ENCODE measurements around the gene ANP32B.
"Not testable (repeated sequence)": the region's sequence is repeated elsewhere in the genome, so short reads cannot be mapped to it uniquely, and the experiment has no call there.

ANP32B gene

DNA sequence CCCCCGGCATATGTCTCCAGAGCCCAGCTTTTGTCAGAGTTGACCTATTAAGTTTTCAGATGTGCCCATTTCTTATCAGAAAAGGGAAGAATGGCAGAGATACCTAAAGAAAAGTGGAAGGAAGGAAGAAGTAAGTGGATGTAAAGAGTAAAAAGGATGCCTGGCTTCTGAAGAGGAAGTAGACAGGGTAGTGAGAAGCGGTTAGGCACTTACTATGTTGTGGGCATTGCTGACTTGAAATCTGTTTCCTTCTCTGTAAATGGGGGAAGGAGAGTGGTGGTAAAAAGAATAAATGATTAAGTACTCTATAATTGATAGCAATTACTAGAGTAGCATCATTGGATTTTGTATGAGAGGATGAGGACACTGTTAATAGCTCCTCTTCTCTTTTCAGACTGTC, 9.9 kb downstream of the ANP32B start:
- no peak for DNase-seq (ENCODE audit: low read depth)

- no peak for DNase-seq (ENCODE audit: low read depth)
These were observed 11.6 kb downstream of the ANP32B start for GRCh38 chr9:97994703-97995102.

DNA sequence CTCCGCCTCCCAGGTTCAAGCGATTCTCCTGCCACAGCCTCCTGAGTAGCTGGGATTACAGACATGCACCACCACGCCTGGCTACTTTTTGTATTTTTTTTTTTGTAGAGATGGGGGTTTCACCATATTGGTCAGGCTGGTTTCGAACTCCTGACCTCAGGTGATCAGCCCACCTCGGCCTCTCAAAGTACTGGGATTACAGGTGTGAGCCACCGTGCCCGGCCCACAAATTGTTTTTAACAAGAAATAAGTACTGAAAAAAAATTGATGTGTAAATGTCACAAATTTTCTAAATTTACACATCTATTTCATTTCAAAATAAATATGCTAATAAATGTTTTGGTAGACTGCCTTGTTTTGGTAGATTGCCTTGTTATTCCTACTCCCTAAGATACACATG, 13.5 kb downstream of the ANP32B start:
- DNase-seq (ENCODE audit: low read depth) = not testable (repeated sequence)

GRCh38 chr9:97997330-97998276, 14.5 kb downstream of the ANP32B start:
- DNase-seq (ENCODE audit: low read depth) = no peak

GRCh38 chr9:98002808-98003207, 19.7 kb downstream of the ANP32B start:
- DNase-seq (ENCODE audit: low read depth) = no peak

GRCh38 chr9:98006127-98006796, 23.1 kb downstream of the ANP32B start:
- DNase-seq (ENCODE audit: low read depth) = no peak

DNA sequence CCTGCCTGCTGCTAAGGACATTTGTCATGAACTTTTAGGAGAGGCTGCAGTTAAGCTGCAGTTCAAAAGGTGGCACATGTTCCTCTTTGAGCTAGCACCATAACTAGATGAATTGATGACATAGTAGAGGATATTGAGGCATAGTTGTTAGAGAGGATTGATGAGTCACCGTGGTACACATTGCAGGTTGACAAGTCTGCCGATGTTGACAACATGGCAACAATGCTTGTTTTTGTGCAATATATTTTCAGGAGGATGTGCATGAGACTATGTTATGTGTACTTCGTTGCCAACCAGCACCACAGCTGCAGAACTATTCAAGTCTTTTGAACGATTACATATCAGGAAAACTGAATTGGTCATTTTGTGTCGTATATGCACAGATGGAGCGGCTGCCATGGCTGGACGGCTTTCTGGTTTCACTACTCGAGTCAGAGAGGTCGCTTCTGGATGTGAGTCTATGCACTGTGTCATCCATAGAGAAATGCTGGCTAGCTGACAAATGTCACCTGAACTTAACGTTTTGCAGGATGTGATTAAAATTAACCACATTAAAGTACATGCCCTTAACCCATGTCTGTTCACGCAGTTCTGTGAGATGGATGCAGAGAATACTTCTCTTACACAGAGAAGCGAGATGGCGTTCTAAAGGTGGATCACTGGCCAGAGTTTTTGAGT, 24.2 kb downstream of the ANP32B start:
- no peak for DNase-seq (ENCODE audit: low read depth)

- DNase-seq (ENCODE audit: low read depth) = no peak
These were observed 25.6 kb downstream of the ANP32B start for GRCh38 chr9:98008764-98009163.

- no peak for DNase-seq (ENCODE audit: low read depth)
These were observed 26.3 kb downstream of the ANP32B start for GRCh38 chr9:98009437-98009836.

DNA sequence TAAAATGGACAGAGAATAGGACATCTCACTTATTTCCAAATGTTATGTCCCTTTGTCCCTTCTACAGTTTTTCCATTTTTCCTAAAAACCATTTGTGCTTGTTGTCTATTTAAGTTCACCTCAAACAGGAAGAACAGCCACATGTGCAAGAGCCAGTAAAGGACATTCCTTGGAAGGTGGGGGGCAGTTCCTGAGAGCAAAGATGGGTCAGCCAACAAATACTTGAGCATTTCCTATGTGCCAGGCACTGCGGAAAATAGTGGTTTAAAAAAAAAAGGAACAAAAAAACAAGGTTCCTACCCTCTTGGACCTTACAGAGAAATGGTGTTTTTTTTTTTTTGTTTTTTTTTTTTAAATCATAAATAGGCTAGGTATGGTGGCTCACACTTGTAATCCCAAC, 26.8 kb downstream of the ANP32B start:
- DNase-seq (ENCODE audit: low read depth) = no peak

DNA sequence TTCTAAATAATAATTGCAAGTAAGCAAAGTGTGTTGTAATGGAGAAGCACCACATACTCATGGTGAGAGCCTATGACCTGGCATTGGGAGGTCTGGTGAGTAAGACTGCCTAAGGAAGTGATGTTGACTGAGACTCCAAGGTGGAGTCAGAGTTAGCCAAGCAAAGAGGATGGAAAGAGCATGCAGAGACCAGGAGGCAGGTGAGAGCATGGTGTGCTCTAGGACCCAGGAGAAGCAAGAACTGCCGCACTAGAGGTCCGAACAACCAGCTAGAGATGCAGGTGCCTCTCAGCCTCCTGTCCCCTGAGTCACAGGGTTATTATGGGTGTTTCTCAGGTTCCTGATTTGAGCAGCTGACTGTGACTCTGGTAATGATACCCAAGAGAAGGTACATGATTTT, 27.3 kb downstream of the ANP32B start:
- DNase-seq (ENCODE audit: low read depth) = no peak

GRCh38 chr9:98011122-98011521, 28.0 kb downstream of the ANP32B start:
- no peak for DNase-seq (ENCODE audit: low read depth)

DNA sequence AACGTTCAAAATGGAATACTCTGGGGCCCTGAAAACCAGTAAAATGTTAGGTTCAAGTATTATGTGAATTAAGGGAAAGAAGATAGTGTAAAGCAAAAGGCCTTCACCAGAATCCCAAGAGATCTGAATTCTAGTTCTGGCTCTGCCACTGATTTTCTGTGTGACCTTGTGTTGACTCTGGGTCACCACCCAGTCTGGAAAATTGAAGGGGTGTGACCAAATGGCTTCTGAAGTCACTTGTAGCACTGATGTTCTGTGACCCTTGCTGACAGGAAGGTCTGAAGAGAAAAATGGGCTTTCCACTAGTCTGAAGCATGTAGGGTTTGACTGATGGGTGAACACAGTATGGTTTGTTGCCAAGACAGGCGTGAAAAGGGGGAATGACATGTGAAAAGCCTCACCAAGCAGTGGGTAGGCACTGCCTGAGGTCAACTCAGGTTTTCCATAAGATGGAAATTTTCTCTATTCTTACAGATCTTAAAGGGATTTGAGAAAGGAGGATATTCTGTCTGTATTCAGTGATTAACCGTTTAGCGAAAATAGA, 33.1 kb downstream of the ANP32B start:
- no peak for DNase-seq (ENCODE audit: low read depth)

DNA sequence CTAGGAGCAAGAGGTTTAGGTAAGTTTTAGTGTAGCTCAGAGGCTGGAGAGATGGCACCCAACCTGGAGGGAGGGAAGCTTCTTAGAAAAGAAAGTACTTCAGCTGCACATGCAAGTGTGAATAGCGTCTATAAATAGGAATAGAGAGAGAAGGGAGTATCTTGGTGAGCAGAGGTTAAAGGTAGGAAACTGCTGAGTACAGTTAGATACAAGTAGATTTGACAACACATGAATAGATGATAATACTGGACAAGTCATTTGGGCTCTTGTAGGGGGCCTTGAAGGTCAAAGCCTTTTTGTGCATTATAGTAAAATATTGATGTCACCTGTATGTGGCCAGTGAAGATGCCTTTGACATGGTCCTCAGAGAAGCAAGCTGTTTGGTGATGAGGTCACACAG, 34.2 kb downstream of the ANP32B start:
- no peak for DNase-seq (ENCODE audit: low read depth)

GRCh38 chr9:98018347-98018746, 35.2 kb downstream of the ANP32B start:
- no peak for DNase-seq (ENCODE audit: low read depth)

DNA sequence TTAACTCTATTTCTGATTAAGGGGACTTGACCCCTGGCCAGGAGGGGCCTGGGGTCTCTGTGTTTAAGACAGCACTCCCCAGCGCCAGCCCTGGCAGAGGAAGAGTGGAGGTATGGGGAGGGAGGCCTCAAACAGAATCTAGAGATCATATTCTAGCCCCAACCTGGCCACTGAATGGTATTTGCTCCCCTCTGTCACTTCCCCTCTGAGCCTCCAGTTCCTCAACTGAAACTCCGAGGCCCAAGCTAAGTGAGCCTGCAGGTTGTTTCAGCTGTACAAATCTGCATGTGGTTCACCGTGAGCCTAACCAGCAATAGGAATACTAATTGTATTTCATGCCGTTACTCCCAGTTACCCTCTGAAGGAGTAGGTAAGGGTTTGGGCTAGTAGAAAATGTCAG, 36.0 kb downstream of the ANP32B start:
- no peak for DNase-seq (ENCODE audit: low read depth)

GRCh38 chr9:98019869-98020268, 36.7 kb downstream of the ANP32B start:
- not testable (repeated sequence) for DNase-seq (ENCODE audit: low read depth)

DNA sequence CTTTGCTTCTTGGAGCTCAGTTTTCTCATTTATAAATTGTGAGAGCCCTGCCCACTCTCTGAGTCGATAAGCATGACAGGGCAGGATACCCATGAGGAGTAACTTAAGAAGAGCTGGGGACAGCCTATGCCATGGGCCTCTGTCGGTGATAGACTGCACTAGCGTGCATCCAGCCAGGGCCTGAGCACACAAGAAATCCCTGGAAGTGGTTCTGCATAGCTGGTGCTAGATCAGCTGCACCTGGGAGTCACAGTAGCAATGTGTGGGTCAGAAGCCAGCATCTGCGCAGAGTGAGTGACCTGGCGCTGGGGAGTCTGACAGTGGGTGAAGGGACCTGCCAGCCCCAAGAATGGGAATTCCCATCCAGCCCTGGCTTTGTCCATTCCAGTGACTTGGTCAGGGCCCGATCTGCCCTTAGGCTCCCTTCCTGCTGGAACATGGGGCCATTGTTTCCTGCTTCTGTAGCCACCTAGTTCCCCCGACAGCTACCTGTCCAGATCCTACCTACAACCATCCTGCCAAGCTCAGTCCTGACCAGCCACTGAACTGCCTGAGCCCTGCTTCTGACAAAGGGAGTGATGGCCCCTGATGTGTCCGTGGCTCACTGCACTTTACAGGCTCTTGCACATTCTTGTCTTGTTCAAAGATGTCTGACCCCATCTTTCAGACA, 37.5 kb downstream of the ANP32B start:
- no peak for DNase-seq (ENCODE audit: low read depth)

DNA sequence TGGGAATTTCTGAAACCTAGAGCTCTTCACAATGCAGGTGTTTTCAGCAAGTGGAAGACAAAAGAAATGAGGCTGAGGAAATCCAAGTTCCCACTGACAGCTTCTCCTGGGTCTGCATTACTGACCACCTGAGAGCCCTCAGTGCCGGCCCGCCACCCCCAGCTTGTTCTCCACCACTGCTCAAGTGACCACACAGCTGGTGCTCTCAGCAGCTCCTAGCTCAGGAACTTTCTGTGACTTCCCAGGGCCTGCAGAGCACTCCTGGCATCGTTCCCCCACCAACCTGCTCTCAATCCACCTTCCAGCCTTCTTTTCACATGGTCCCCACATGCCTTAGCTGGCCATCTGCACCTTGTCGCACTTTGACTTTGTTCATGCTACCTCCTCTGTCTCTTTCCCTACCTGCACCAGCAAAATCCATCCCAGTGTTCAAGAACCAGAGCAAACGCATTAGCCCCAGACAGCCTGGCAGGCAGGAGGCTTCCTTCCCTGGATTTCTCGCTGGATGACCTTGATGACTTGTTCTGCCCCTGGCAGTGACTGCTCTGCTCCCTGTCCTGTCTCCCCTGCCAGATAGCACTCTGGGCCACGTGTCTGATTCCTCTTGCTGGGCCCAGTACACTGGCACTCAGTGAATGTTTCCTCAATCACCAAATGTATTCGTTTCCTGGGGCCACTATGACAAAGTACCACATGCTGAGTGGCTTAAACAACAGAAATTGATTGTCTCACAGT, 38.3 kb downstream of the ANP32B start:
- no peak for DNase-seq (ENCODE audit: low read depth)

GRCh38 chr9:98022447-98022846, 39.3 kb downstream of the ANP32B start:
- no peak for DNase-seq (ENCODE audit: low read depth)

DNA sequence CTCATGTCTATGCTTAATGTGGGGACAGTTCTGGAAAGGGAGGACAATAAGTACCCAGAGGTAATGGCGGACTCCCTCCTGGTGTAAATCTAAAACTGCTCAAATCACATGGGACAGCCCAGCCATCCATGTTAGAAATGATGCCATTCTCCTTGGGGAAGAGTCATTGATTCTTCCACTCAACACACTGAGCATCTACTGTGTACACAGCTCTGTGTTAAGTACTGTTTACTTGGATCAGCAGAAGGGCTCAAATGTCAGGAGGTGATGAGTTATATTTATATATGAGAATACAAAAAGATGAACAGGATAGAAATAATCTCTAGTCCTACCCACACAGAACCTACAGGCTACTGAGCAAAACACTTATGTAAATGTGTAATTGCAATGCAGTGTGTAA, 41.6 kb downstream of the ANP32B start:
- no peak for DNase-seq (ENCODE audit: low read depth)
